GM21360 (cell line): ENCODE data around the gene GRID1.

Experiments used
- ATAC-seq: cut with Tn5 transposase; IDR thresholded peaks from one replicate; pipeline ENCODE4 v1.9.1; 2021; ENCODE audit warnings: mild to moderate bottlenecking, moderate library complexity; ENCODE audit not compliant: unreplicated experiment

The GRID1 gene

DNA sequence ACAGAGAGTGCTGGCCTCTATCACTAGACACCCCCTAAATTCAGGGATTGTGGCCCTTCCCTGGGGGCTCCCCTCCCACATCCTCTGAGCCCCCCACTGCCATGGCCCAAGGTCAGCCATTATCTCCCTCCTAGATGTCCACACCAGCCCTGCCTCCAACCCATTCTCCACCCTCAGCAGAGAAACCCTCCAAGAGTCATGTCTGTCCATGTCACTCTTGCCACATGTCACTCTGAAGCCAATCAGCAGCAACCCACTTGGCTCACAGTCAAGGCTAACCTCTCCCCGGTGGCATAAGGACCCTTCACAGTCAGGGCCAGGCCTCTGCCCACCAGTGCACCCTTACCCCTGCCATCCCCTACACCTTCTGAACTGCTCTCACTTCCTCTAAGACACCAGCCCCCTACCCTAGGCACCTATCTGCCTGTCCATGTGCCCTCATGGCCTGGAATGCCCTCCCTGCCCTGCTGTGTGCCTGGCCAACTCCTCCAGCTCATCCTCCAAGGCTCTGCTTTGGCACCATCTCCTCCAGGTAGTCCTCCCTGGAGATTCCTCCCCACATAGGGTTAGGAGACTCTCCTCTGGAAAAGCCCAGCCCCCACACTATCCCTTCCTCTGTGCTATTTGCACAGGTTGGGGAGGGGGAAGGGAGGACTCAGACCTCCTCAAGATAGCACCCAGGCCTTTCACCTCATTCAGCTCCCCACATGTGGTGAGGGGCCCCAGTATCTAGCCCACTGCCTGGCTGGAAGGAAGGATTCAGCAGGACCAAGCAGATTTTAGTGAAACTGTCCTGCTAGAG, 83.7 kb downstream of the GRID1 start:
- no peak for ATAC-seq

DNA sequence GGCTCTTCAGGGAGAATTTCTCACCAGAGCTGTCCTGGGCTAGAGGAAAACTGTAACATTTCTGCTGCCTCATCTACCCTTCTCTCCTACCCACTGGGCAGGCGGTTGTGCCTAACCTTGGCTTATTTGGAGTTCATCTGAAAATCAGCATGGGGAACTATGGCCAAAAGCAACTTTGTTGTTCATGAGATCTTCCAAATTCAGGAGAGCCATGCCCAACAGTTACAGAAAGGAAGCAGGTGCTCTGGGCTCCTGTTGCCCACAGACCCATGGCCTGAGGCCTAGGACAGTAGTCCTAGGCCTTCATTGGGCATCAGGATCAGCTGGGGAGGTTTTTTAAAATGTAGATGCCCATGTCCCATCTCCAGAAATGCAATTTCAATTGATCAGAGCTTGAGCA, 85.2 kb downstream of the GRID1 start:
- ATAC-seq, result no peak

DNA sequence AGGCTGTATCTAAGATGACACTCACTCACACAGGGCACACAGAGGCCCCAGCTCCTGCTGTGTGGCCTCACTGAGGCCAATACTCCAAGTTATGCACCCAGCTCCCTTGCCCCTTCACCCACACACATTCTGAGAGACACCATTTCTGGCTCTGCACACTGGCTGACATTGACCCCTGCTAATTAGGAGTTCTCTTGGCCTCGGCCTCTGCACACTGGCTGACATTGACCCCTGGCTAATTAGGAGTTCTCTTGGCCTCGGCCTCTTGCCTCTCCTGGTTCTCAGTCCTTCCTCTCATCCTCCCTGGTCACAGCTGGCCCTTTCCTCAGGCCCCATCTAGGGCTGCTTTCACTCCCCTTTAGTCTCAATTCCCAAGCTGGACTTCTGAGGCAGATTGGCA, 97.3 kb downstream of the GRID1 start:
- ATAC-seq, result no peak

DNA sequence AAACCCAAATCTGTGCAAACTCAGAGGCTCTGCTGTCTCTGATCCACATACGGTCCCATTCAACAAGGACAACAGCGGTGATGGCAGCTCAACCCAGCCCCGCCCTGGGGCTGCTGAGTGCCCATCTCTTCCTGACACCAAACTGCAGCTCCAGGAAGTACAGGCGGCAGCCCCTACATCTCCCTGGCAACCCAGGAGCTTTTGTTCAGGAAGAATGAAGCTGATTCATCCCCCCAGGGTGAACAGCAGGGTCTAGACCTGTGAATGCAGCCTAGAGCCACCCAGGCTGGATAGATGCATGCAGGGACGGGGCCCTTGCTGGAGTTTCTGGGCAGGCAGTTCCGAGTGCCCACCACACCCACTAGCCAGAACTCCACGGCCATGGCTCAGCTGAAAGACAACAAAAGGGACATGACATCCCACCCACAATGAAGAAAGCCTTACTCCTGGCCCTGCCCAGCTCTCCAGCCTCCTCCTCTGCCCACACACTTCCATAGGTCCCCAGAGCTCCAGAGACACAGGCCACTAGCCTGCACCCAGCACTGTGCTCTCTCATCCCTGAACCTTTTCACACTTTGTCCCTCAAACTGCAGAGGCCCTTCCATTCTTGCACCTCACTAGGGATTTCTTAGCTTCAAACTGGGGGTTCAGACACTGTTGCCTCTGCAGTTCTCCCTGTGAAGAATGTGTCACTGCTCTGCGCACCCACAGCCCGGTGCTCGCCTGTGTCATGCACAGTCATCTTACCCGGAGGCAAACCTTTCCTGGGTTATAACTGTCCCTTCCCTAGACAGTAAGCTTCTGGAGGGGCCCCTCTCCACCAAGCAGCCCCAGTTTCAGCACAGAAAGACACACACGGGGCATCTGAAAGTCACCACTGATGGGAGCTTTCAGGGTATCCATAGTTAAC, 99.1 kb downstream of the GRID1 start:
- no peak for ATAC-seq

DNA sequence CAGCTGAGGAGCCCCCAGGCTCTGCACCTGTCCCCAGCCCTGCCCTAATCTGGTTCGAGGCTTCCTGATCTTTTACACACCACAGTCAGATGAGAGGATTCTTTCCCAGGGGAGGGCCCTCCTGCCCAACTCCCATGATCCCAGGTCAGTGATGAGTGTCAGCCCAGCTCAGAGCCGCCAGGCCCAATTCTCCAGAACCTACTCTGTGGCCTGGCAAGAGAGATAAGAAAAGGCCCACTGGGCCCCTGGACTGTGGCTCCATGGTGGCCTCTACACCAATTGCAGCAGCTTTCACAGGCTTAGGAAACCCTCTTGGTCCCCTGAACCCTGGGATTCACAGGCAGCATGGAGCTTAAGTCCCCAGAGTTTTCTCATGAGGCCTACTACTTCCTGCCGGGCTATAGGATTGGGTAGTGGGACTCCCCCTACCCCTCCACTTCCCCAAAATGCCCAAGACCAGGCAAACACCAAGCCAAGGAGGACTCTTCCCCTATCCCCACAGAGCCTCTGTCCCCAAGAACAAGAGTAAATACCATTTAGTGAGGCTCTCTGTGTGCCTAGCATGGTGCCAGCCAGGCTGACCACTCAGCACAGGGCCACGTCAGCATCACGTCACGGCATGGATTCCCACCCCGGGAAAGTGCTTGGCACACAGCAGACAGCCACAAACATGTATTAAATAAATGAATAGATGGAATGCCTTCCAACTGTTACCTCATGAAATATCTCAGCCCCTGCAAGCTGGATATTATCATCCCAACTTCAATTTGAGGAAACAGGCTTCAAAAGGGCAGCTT, 100.0 kb downstream of the GRID1 start:
- ATAC-seq, result no peak

DNA sequence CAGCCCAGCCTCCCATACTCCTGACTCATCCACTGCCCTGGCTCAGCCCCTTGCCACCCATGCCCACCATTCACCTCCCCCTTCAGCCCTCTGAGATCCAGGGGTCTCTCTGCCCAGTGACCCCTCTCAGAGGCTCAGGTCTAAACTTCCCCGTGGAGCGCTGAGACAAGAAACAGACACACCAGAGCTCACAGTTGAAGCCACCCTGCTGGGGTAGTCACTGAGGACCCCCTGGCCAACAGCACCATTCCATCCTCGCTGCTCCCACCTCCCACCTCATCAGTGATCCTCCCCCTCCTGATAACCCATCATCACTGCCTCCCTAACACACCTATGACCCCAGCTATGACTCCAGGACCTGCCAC, 100.7 kb downstream of the GRID1 start:
- no peak for ATAC-seq

DNA sequence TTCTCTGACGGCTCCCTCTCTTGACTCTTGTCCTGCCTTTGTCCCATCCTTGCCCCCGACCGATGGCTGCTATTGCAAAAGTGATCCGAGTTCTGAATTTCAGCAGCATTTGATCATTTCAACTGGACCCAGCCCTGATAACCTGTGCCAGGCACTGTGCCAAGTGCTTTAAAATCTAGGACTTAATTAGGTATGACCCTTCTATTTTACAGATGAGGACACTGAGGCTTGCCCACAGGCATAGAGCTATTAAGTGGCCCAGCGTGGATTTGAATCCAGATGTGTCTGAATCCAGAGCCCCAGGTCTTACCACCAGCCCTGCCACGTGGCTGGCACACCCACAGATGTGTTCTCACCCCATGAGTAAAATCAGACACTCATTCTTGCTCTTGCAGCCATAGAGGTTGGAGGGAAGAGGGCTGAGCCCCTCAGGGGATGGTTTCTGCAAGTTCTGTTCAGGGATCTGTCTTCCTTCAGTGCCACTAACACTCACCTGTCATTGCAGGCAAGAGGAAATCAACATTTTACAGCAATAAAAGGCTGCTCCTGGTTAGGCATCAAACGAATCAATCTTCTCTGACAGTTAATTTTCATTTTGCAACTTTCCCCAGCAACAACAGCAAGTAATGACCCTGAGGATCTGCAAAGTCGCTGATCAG, 101.2 kb downstream of the GRID1 start:
- ATAC-seq, result no peak

DNA sequence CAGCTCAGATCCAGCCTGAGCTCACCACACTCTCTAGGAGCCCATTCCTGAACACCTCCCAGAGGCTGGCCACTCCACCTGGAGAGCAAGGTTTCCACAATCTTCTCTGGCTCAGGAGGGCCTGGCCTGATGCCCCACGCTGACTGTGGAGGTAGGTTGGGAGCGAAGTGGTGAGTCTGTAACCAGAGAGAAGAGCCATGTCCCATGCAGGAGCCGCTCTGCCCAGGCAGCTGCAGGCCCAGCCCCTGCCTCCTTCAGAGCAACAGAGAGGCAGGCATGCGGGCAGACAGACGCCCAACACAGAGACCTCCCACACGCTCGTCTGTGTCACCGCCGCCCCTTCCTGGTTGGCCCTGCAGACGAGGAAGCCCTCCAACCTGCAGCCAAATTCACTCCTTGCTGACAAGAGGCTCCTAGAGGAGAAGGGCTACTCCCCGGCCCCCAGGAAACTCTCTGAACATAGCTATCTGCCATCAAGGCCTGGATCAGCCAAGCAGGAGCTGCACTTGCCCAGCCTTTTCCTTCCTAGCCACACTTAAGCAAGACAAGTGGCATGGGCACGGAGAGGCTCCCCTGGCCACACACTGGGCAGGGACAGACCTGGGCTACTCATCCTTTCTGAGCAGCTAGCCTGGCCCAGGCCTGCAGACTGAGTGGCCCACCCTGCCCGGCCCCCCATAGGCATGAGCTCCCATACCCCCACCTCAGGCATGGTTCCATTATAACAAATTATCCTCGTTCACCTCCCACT, 101.9 kb downstream of the GRID1 start:
- no peak for ATAC-seq

DNA sequence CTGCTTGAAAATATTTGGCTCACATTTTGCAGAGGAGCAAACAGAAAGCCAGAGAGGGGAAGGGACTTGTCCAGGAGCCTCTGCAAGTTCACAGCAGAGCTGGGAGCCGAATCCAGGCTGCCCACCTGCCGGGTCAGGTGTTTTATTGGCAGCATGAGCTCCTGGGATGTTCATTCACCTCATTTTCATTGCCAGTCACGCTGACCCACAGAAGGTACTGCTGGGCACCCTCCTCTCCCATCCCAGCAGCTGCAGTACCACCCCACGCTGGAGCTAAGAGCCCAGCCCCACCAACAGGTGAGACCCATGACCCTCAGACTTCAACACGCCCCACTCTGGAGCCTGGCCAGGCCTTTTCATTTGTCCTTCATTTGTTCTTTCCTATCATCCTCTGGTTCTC, 102.7 kb downstream of the GRID1 start:
- ATAC-seq, result no peak

DNA sequence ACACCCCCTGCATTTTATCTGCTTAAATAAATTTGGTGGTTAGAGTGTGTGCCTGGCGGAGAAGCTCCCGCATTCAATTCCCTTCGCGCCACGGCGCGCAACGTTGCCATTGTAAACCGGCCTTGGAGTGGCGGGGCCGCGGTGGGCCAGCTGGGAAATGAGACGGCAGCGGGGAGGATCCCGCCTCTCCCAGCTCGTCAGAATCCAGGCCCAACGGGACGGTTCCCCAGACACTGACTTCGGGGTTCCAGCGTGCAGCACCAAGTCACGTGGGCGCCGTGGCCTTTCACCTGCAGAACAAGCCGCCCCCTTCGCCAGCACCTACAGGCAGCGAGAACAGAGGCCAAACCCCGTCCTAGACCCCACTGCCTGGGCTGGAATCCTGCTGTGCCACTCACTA, 103.4 kb downstream of the GRID1 start:
- ATAC-seq, result no peak

DNA sequence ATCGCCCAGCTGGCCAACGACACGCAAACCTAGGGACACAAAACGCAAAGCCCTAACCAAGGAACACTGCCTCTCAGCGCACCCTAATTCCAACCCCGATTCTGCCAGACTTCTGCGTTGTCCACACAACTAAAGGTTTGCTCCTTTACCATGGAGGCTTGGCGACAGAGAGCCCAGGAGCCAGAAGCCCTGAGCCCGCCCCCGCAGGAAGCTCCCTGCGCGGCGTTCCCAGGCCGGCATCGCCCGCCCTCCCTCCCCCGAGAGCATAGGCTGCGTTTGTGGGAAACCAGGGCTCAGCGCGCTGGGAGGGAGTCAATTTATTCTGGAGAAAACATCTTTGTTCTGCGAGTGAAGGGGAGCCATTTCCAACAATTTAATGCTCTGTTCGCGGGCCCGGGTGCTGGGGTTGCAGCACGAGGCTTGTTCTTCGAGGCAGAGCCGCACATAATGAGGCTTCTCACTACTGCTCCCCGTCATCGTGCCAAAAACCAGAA, 103.9 kb downstream of the GRID1 start:
- ATAC-seq, result no peak

DNA sequence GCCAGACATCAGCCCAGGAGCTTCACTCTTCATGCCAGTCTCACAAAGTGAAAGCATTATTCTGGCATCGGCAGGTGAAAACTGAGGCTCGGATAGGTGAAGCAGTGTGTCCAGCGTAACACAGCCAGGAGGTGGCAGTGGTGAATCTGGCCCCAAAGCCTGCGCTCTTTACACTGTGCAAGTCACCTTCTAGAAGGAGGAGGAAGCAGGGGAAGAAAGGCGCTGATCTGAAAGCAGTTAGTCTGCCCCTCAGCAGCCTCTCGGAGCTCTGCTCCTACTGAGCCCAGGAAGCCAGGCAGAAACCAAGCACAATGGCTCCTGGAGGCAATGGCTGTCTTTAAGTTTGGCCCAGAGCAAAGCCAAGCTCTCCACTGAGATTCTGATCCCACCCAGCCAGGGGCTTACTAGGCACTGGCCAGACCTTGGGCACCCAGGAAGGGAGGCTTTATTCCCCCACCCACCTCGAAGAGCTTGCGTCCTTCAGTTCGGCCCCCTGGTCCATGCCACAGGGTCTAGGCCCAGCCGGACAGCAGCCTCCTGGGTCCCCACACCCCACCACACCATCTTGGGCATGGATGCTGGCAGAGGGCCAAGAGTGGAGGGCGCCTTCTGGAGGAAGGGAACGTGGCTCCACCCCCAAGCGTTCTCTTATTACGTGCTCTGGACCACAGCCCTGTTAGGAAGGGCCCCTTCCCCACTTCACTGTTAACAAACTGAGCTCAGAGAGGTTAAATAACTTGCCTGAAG, 104.5 kb downstream of the GRID1 start:
- ATAC-seq, result peak; percentile 60

DNA sequence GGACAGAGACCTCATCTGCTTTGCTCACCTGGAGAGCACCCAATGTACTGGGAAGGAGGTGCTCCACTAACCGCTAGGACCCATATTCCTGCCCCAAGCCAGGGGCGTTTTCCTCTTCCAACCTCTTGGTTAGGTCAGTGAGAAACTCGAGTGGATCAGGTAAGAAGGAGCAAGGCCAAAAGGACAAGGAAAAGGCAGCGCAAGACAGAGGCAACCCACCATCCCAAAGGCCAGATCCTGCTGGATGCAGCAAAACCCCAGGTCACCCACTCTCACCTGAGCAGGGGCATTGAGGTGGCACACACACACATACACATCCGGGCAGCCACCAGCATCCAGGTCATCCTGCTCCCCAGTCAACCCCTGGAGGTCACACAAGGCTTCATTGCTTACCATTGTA, 105.1 kb downstream of the GRID1 start:
- ATAC-seq, result no peak

DNA sequence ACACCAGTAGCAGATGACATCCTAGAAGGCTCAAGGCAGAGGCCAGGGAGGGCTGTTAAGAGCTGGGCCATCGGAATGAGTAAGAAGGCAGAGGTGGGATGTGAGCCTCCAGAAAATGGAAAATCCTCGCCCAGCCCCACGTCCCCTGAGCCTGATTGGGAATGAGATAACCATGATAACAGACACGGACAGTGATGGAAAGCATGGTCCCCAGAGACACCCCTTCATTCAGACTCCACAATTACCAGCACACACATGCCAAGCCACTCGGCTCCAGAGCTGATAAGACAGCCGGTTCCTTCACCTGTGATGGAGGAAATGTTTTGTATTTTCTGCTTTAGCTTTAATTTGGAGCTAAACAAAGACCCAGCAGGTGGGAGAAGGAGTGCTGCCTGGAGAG, 106.0 kb downstream of the GRID1 start:
- ATAC-seq, result no peak

DNA sequence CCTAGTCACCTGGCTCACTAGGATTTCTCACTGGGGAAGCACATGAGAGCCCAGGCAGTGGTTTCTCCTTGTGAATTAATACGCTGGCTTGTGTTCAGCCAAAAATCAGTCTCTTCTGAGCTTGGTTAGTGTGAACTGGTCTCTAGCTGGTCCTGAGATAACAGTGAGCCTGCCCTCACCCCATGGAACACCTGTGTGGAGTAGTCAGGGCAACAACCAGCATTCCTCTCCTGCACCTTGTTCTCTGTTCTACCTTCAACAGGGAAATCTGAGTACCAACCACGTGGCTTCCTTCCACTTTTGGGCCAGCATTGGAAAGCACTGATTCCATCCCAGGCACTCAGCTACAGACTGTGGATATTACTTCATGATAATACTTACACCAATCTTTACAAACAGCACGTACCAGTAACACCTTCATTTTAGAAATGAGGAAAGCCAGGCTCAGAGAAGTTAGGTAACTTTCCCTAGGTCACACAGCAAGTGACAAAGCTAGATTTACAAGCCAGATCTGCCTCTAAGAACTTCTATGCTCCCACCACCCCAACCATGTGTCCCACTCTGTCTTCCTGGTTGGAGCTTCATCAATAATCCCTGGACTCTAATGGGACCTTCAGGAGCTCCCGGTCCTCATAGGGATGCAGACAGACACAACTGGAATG, 106.6 kb downstream of the GRID1 start:
- no peak for ATAC-seq

DNA sequence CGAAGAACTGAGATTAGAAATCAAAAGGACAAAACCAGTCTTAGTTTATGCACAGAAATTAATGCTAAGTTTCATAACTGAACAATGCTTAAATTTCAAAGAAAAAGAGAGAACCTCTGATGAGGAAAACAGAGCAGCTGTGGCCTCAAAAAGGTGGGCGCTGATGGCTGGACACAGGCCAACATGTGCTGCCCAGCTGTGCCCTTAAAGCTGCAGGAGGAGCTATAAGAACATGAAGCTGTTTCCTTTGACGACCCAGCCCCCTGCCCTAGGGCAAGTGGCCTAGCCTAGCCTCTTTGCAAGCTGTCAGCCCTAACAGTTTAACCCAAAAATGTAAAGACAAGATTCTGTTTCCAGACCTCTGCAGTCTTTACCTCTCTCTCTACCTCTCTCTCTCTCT, 107.7 kb downstream of the GRID1 start:
- no peak for ATAC-seq

DNA sequence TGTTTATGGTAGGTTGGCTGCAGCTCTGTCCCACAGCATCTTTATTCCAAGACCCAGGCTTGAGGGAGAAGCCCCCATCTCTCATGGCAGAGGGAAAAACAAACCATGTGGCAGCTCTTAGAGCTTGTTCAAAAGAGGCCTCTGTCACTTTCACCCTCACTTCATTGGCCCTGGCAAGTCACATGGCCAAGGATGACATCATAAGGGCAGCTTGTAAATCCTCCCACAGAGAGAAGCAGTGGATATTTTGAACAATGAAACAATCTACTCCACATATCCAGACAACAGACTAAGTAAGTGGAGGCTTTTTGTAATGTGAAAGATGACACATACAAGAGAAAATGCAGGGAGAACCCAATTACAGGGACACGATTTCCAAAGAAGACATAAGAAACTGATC, 108.1 kb downstream of the GRID1 start:
- no peak for ATAC-seq

DNA sequence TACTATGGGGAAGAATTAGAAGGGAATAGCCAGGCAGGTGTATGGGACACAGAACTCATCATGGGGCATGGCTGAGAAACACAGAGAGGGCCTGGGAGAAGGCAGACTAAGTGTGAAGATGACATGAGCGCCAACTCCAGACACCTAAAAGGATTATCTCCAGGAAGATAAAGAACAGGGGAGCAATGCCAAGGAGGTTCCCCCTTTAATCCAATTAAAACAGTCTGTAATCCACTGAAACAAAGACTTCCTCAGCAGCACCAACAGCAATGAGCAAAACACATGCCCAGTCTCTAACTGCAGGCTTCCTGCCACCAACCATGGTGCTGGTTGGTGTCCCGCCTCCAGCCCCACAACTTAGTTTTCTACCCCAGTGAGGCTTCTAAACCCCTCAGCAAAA, 108.9 kb downstream of the GRID1 start:
- no peak for ATAC-seq
